DMS114 treated with DMSO at 0.1 percent for 48 hours (cell line): ENCODE results near the gene TRAP1.

Experiments
- DNase-seq: peaks from one replicate; lab custom pipeline; 2025; ENCODE audit not compliant: unreplicated experiment; lab: John Stamatoyannopoulos, UW

The TRAP1 gene

DNA sequence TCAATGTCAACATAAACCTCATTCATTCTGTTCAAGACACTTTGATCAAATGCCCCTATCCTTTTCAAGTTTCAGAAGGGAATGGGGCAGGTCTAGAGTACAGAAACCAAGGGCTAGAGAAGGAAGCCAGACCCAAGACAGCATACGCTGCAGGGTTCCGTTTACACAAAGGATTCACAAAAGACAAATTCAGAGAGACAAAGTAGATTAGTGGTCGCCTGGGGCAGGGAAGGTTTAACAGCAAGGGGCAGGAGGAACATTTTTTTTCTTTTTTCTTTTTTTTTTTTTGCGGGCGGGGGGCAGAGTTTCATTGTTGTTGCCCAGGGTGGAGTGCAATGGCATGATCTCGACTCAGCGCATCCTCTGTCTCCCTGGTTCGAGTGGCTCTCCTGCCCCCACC is 19.9 kb upstream of the TRAP1 start:
- DNase-seq, result no peak

DNA sequence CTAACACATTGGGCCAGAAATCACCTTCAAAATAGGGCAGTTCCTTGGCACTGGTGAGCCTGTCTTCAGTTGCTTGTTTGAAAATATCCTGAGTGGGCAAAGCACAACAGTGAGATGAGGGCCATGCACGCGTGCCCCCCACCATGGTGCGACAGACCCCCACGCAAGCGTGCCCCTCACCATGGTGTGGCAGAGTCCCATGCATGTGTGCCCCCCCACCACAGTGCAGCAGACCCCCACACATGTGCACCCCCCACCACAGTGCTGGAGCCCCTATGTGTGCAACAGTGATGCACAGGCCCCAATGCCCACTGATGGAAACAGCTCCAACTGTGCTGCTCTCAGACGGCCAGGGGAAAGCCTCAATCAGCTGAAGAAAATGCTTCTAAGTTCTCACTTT is 18.8 kb upstream of the TRAP1 start:
- no peak for DNase-seq

DNA sequence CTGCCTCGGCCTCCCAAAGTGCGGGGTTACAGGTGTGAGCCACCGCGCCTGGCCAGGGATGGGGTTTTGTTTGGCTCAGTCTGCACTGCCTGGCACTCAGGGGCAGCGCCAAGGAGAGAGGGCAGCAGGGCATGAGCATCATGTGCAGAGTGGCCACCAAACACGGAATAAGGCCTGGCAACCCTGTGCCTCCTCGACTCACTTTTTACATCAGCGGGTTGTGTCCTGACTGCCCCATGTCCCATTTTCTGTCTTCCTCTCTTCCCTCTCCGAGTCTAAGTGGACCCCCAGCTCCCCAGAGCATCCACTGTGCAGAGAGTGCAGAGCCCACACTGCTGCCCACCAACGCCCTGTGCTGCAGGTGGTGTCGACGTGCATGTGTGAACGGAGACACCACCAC is 18.2 kb upstream of the TRAP1 start:
- DNase-seq, result no peak

DNA sequence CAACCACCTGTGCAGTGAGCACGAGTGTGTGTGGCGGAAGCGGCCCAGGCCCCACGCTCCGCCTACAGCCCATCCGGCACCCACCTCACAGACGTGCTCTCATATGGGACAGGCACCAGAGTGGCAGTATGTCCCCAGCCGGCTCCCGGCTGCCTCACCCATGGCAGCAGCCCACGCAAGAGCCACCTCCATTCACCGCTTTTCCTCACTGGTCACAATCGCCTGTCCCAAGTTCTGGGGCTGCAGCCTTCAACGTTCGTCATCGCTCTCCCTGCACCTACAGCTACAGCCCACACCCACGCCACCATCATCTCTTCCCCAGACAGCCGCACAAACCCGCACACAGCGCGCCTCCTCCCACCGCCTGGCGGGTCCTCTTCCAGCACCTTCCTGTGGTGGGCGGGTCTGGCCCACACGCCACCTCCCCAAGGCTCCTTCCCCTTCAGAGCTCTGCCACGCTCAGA is 17.5 kb upstream of the TRAP1 start:
- no peak for DNase-seq

DNA sequence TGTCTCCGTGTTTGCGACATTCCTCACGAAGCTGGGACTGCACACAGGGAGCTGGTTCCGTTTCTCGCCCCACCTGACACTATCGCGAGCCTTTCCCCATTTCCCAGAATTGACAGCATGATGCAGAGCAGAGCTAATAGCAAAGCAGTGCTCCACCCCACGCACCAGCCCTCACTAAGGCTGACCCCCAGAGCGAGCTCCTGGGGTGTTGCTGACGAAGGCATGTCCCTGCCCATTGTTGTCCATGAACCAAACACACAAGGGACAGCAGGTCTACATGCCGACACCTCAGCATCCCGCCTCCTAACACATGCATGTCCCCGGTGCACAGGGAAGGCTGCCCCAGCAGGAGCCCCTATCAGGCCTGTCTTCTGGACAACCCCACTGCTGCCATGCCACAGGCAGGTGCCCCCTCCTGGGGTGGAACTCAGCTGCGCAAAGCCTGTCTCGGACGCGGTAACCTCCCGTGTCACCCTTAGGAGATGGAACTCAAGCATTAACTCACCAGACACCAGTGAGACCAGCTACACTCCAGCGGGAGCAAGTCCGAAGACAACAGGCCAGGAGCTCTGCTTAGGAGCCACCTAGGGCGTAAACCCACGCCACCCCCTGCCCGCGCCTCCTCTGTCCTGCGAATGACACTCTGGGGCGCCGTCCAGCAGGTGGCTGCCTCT is 16.9 kb upstream of the TRAP1 start:
- no peak for DNase-seq

DNA sequence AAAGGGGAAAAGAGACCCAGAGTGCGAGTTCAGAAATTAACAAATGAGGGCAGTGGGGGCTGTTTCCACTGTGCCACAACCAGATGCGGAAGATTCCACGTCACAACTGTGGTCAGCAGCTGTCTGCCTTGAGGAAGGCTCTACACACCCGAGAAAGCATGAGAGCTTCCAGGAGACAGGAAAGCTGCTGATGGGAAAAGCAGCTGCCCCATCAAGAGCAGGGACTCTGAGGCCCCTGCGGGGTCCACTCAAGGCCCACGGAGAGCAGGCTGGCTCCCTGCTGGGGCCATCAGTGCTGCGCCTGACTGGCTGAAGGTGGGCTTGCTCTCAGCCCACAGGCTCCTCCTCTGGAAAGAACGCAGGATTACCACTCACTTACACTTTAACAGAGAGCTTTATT is 14.8 kb upstream of the TRAP1 start:
- DNase-seq, result no peak

DNA sequence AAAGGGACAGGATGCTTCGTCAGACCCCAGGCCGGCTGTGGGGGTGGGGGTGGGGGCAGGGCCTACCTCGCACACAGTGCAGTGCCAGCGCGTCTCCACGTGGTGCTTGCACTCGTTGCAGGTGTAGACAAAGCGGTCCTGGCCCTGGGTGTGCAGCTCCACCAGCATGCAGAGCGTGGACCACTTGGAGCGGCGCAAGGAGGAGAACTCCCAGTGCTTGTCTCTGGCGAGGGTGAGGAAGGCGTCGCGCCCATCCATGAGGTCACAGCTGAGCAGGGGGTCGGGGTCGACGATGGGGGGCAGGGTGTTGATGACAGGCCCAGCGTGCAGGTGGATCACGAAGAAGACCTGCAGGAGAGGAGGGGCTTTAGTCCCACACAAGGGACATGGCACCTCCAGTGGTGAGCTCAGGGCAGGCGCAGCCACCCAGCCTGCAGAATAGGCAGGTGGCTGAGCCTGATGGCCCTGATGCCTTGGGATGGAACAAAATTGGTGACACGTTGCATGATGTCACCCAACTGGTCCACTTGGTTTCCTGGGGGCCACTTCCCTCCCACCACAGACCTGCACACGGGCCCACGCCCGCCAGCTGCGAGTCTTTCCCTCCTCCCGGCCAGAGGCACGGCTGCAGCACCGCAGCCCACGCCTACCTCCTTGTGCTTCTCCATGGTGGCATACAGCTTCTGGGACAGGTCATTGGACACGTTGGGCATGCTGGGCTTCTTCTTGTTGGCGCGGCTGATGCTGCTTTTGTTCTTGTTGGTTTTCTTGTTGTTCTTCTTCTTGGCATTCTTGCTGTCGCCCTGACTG is 14.0 kb upstream of the TRAP1 start:
- no peak for DNase-seq

DNA sequence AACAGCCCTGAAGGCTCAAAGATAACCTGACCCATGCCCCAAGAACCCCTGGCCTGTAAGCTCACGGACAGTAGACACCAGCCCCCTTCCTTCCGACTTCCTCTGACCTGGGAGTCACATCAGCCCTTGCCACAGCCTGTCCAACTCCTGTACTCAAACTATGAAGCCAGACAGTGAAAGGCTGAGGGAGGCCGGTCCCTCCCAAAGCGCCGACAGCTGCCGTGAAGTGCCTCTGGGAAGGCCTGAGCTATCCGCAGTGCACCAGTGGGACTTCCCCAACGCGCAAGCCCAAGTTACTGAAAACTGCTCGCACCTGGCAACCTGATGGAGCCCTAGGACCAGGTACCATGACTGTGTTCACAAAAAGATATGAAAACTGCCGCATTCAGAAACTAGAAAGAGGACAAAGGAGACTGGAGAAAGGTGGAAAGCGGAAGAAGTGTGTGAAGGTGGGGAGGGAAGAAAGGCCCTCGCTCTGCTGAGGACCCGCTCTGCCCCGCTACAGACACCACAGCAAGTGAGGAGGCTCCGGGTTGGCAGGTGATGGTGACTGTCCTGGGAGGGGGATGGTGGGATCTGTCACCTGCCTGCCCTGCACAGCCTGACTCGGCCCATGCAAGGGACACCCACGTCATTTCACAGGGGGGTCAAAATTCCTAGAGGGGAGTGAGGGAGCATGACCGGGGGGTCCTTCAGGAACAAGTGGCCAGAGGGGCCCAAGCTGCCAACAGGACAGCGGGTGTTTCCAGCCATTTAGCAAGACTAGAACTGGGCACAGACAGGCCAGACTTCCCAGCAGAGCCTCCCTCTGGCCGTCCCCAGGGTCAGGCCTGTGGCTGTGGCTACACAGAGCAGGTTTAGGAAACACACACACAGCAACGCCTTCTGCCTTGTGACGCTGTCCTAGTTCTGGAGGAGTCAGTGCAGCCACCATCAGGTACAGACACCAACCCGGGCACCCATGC is 13.1 kb upstream of the TRAP1 start:
- no peak for DNase-seq

DNA sequence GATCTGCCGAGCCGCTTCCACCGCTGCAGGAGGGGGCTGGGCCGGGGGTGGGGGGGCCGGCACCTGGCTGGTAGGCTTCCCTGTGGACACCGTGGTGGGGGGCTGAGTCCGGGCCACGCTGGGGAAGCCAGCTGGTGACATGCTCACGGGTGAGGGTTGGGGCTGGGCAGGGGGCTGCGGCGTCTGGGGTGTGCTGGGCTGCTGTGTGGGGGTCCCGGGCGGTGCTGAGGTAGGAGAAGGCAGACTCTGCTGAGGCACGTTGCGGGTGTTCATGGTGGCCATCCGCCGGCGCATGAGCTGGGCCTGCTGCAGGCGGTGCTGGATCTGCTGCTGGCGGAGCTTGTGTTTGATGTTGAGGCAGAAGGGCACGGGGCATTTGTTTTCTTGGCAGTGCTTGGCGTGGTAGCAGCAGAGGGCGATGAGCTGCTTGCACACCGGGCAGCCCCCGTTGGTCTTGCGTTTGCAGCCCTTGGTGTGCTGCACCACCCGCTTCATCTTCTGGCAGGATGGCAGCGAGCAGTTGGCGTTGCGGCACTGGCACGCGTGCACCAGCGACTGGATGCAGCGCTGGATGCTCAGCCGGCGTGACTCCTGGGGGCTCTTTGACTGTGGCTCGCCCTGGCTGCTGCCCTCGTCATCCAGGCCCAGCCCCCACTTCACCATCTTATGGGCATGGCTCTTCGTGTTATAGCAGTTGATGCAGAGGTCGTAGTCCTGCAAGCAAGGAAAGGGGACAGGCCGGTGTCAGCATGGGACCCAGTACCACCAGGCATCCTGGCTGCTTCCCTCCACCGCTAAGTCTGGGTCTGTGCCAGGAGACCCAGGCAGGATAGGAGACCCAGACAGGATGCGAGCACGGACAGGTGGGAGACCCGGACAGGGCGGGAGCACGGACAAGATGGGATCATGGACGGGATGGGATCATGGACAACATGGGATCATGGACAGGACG is 12.1 kb upstream of the TRAP1 start:
- DNase-seq, result no peak

DNA sequence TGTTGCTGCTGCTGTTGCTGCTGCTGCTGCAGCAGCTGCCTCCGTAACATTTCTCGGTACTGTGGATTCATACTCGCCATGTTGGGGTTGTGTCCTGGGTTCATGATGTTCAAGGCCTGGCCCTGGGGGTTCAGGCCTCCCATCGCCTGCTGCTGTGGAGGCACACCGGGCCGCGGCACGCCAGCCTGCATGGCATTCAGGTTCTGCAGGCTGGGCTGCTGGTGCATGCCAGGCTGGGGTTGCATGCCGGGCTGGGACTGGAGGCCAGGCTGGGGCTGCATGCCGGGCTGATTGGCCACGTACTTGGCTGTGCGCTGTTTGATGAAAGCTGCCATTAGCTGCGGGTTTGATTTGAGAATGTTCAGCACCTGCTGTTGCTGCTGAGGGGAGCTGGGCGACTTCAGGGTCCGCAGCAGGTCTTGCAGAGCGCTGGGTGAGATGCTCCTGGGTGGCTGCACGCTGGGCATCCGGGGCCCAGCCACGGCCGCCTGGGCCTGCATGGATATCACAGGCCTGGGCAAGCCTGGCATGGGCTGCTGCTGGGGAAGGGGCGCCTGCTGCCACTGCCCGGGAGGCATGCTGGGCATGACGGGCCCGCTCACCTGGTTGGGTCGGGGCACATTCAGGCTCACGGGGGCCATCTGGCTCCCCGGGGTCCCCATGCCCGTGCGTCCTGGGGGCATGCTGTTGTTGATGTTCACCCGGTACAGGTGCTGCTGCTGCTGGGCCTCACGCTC is 11.3 kb upstream of the TRAP1 start:
- no peak for DNase-seq

DNA sequence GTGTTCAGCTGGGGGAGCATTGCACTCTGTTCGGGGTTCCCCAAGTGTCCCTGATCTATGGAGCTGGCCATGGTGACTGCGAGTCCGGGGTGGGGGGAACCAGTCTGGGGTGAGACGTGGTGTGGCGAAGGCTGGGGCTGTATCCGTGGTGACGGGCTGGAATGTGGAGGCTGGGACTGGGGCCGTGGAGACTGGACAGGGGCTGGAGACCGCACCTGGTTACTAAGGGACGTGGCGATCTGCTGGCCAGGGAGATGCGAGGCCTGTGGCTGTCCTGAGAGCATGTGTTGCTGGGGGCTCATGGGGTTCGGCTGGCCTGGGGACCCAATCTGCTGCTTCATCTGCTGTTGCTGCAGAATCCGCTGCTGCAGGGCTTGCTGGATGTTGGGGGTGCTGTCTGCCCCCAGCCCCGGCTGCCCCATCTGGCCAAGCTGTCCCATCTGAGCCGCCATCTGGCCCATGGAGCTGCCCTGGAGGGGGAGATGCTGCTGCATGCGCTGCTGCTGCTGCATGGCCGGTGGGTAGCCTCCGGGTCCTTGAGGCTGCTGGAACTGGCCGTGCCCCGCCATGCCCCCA is 10.6 kb upstream of the TRAP1 start:
- DNase-seq, result no peak

DNA sequence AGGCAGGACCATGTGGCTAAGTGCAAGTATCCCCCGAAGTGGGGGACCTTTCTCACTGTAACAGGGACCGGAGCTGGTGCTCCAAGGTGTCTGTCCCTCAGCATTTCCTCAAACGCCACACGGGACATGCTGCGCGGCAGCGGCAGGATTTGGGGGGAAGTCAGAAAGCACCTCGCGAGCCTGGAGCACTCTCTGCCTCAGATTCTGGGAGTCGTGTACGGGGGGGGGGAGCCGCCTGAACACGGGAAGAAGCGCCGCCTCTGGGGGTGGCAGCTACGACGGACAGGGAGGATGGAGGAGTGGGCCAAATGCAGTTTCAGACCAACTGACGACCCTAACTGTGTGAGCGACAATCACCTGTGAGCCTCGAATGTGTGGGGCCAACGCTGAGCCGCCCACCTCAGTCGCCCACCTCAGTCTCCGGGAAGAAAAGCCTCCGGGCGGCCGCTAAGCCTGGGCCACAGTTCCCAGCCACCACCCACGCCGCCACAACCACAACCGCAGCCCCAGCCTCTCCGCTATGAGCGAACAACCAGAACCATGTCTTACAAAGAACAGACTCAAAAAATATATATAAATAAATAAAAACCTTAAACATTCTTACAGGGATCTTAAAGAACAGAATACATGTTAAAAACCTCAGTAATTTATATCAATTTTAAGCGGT is 8.8 kb upstream of the TRAP1 start:
- DNase-seq, result no peak

DNA sequence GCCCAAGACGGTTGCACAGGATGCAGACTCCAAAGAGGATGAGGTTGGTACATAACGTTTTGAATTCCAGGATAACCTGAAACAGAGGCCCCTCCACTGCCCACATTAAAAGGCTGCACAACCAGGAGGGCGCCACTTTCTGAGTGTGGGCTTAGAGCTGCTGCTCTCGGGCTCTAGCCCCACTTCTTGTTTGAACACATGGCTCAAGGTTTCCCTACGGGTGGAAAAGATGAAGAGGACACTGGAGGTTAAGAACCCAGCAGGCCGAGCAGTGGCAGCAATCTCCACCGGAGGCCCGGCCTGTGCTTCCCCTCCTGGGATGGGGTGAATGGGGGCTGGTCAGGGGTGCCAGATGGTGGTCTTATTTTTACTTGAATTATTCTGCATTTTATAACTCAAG is 8.0 kb upstream of the TRAP1 start:
- DNase-seq, result no peak

DNA sequence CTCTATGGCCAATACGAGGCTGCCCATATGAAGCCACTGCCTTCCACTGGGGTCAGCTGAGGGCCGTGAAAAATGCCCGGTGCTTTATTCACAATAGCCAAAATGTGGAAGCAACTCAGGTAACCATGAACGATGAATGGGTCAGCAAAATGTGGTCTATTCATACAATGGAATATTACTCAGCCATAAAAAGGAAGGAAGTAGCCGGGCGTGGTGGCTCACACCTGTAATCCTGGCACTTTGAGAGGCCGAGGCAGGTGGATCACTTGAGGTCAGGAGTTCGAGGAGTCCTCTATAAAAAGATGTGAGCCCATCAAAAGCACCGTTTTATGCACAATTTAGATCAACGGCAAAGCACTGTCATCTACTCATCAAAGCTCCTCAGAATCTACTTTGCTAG is 5.2 kb upstream of the TRAP1 start:
- DNase-seq, result no peak

DNA sequence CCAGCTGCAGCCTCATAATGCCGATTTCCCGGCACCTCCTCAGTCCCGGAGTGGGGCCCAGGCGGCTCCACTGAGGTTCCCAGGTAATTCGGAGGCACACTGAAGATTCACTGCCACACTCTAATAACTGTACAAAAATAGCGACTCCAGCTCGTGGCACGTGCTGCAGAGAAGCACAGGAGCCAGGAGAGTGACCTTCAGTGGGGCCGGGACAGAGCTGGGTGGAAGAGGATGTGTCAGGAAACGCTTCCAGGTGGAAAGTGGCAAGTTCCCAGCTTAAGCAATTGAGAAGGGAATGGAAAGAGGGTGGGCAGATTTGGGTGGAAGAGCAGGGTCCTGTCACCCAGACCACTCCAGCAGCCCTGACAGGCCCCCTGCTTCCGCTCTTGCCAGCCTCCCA is 3.1 kb upstream of the TRAP1 start:
- no peak for DNase-seq

DNA sequence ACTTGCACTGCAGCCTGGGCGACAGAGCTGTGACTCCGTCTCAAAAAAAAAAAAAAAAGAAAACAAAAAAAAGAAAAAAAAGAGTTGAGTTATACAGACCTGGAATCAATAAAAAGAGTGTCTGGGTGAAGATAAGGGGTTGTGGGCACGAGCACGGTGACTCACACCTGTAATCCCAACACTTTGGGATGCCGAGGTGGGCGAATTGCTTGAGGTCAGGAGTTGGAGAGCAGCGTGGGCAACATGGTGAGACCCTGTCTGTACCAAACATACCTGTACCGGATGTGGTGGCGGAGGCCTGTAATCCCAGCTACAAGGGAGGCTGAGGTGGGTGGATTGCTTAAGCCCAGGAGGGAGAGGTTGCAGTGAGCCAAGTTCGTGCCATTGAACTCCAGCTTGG is 1.3 kb upstream of the TRAP1 start:
- no peak for DNase-seq

DNA sequence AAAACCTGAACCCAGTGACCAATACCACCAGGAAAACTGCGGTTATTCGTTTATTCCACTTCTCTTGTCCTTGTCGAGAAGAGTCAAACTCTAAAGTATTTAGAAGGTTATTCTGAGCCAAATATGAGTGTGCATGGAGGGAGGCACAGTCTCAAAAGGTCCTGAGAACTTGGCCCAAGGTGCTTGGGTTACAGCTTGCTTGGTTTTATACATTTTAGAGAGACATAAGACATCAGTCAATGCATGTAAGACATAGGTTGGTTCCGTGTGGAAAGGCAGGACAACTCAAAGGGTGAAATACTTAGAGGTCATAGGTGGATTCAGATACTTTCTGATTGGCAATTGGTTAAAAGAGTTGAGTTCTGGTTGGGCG is 681 bp upstream of the TRAP1 start:
- DNase-seq, result no peak

DNA sequence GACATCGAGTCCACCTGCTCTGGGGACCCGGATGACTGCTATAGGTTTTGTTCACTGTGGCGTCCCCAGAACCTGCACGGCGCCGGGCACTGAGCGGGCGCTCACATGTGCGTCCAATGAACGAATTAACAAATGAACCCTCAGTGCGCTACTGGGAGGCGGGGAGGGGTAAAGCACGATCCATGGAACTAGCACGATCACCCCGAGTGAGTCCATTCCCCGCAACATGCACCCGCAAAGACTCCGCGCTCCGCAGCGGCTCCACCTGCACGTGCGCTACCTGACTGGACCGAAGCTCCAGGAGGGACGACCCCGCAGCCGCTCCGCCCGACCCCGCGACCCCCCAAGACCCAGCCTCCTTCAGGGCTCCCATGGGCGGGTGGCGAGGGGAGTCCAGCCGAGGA is 491 bp downstream of the TRAP1 start:
- no peak for DNase-seq

DNA sequence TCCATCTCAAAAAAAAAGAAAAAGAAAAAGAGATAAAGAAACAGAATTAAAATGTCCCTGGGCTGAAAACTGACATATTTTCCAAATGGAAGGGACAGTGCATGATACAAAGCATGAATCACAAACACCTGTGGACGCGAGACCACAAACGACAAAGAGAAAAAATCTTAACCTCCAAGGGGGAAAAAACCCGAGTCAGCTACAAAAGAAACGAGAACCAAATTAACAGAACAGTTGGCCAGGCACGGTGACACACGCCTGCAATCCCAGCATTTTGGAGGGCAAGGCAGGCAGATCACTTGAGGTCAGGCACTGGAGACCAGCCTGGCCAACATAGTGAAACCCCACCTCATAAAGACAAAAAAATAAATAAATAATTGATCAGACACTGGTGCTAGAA is 1.9 kb downstream of the TRAP1 start:
- no peak for DNase-seq
